ENCODE results near the gene CD101. TPM values are rescaled to one million over a fixed set of nuclear protein-coding genes. Genes with fewer than 3 reads are reported as not detected.

Gene CD101
- total RNA-seq, 3 donors from 2014 or later (not counting 1 experiment from before 2014, with no cell fraction given), result 0.82 to 3.1 (median 2.5) TPM

DNA sequence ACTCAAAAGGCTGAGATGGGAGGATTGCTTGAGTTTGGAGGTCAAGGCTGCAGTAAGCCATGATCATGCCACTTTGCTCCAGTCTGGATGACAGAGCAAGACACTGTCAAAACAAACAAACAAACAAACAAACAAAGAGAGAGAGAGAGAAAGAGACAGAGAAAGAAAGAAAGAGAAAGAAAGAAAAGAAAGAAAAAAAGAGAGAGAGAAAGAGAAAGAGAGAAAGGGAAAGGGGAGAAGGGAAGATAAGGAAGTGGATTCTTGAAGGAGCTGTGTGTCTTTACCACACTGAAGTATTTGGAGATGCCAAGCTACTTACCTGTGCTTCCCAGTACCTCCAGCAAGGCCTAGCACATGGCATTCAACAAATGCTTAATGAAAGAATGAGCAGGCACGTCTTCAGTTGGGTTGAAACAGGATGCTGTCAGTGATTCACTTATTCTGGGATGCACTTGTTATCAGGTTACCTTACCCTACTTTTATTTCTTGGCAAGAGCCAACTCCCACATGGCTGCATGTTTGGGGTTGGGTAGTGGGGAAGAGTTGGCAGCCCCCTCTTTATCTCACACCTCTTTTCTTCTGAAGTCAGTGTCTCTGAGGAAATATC lies 28.8 kb downstream of the CD101 start:
- H3K4me1 Mint-ChIP-seq, result no peaks in the 10 kb centered on the region
- ATAC-seq, result no peak
- intact Hi-C loops (cut with micrococcal nuclease), result no loop called here

GRCh38 chr1:117032266-117032665 lies 30.7 kb downstream of the CD101 start:
- Mint-ChIP-seq H3K4me3 (no peak overlapping the region), H3K27ac (no peak overlapping the region), H3K27me3 (ENCODE audit: low read depth in 2 of 2) (no peaks in the 10 kb centered on the region), H3K9me3 (no peaks in the 10 kb centered on the region), H3K4me1 (no peaks in the 10 kb centered on the region), H3K36me3 (no peaks in the 10 kb centered on the region)
- intact Hi-C loops (cut with micrococcal nuclease), result no loop called here
- no peak for ATAC-seq
- DNase-seq, result no peak
- Histone ChIP-seq H3K36me3 (ENCODE audit: control insufficient read depth, insufficient read depth, low read length) (no peaks in the 10 kb centered on the region), H3K9me3 (ENCODE audit: control insufficient read depth, insufficient read depth, low read length) (no peaks in the 10 kb centered on the region), H3K4me3 (ENCODE audit: low read length) (no peak overlapping the region), H3K27ac (ENCODE audit: low read length) (no peak overlapping the region), H3K4me1 (ENCODE audit: control insufficient read depth, insufficient read depth, low read length) (no peaks in the 10 kb centered on the region), H3K27me3 (ENCODE audit: control insufficient read depth, insufficient read depth, low read length) (no peaks in the 10 kb centered on the region)
- 98% methylated on average over 3 of the region's 3 CpGs for WGBS (ENCODE audit: insufficient coverage)
- TF ChIP-seq, protein P1, sequence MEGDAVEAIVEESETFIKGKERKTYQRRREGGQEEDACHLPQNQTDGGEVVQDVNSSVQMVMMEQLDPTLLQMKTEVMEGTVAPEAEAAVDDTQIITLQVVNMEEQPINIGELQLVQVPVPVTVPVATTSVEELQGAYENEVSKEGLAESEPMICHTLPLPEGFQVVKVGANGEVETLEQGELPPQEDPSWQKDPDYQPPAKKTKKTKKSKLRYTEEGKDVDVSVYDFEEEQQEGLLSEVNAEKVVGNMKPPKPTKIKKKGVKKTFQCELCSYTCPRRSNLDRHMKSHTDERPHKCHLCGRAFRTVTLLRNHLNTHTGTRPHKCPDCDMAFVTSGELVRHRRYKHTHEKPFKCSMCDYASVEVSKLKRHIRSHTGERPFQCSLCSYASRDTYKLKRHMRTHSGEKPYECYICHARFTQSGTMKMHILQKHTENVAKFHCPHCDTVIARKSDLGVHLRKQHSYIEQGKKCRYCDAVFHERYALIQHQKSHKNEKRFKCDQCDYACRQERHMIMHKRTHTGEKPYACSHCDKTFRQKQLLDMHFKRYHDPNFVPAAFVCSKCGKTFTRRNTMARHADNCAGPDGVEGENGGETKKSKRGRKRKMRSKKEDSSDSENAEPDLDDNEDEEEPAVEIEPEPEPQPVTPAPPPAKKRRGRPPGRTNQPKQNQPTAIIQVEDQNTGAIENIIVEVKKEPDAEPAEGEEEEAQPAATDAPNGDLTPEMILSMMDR (IDR thresholded peaks at IDR 0.05), result no peak

More for the DNA sequence above, 28.8 kb downstream of the CD101 start:
- Histone ChIP-seq H3K27me3 (ENCODE audit: control insufficient read depth, insufficient read depth, low read length) (no peaks in the 10 kb centered on the region), H3K4me1 (ENCODE audit: control insufficient read depth, insufficient read depth, low read length) (no peaks in the 10 kb centered on the region), H3K4me3 (ENCODE audit: low read length) (no peak overlapping the region), H3K9me3 (ENCODE audit: control insufficient read depth, insufficient read depth, low read length) (no peaks in the 10 kb centered on the region), H3K36me3 (ENCODE audit: control insufficient read depth, insufficient read depth, low read length) (no peaks in the 10 kb centered on the region), H3K27ac (ENCODE audit: low read length) (no peak overlapping the region)
- Mint-ChIP-seq H3K9me3 (no peaks in the 10 kb centered on the region), H3K4me3 (no peak overlapping the region), H3K27ac (no peak overlapping the region), H3K36me3 (no peaks in the 10 kb centered on the region), H3K27me3 (ENCODE audit: low read depth in 2 of 2) (no peaks in the 10 kb centered on the region)
- 94% methylated on average over 1 of the region's 1 CpG for WGBS (ENCODE audit: insufficient coverage)
- TF ChIP-seq, protein P1 (IDR thresholded peaks at IDR 0.05), result no peak
- DNase-seq, result no peak

GRCh38 chr1:117032681-117033539 lies 31.4 kb downstream of the CD101 start:
- Mint-ChIP-seq H3K36me3 (no peaks in the 10 kb centered on the region), H3K27me3 (ENCODE audit: low read depth in 2 of 2) (no peaks in the 10 kb centered on the region), H3K4me3 (no peak overlapping the region), H3K4me1 (no peaks in the 10 kb centered on the region), H3K27ac (no peak overlapping the region), H3K9me3 (no peaks in the 10 kb centered on the region)
- Histone ChIP-seq H3K9me3 (ENCODE audit: control insufficient read depth, insufficient read depth, low read length) (no peaks in the 10 kb centered on the region), H3K27ac (ENCODE audit: low read length) (no peak overlapping the region), H3K27me3 (ENCODE audit: control insufficient read depth, insufficient read depth, low read length) (no peaks in the 10 kb centered on the region), H3K36me3 (ENCODE audit: control insufficient read depth, insufficient read depth, low read length) (no peaks in the 10 kb centered on the region), H3K4me1 (ENCODE audit: control insufficient read depth, insufficient read depth, low read length) (no peaks in the 10 kb centered on the region), H3K4me3 (ENCODE audit: low read length) (no peak overlapping the region)
- intact Hi-C loops (cut with micrococcal nuclease), result no loop called here
- no peak for DNase-seq
- no peak for ATAC-seq
- TF ChIP-seq, protein P1 (IDR thresholded peaks at IDR 0.05), result no peak
- 73% methylated on average over 11 of the region's 11 CpGs for WGBS (ENCODE audit: insufficient coverage)
